Measurements from ENCODE around the gene DKC1.
A peak's percentile ranks its signal among the peaks of the same experiment; 100 is the strongest.

DKC1 gene

GRCh38 chrX:154738011-154738738 is 24.5 kb upstream of the DKC1 start:
- DNase-seq = peak; percentile 52

- DNase-seq = no peak
These were observed 22.7 kb upstream of the DKC1 start for GRCh38 chrX:154739952-154740465.

GRCh38 chrX:154742613-154743012 is 20.1 kb upstream of the DKC1 start:
- DNase-seq = no peak

GRCh38 chrX:154748712-154749339 is 13.8 kb upstream of the DKC1 start:
- peak; percentile 58 for DNase-seq

- no peak for DNase-seq
These were observed 12.8 kb upstream of the DKC1 start for GRCh38 chrX:154749856-154750255.

- DNase-seq = peak; percentile 63
These were observed 12.1 kb upstream of the DKC1 start, which contains the start of gene GAB3 for GRCh38 chrX:154750301-154751202. TSS of gene GAB3 (minus strand) at chrX:154751077. CDS start at chrX:154751025, 52 bp downstream.

GRCh38 chrX:154751203-154751668 is 11.4 kb upstream of the DKC1 start:
- DNase-seq = peak; percentile 57

- no peak for DNase-seq
These were observed 10.9 kb upstream of the DKC1 start for GRCh38 chrX:154751669-154752271.

GRCh38 chrX:154758696-154759095 is 4.0 kb upstream of the DKC1 start:
- DNase-seq = no peak

GRCh38 chrX:154761977-154762536 is 607 bp upstream of the DKC1 start:
- DNase-seq = peak; percentile 43

- DNase-seq = no peak
These were observed 12.0 kb downstream of the DKC1 start for GRCh38 chrX:154774622-154775021.

- DNase-seq = no peak
These were observed 13.0 kb downstream of the DKC1 start for GRCh38 chrX:154775419-154776349.

GRCh38 chrX:154776753-154777152 is 14.1 kb downstream of the DKC1 start:
- no peak for DNase-seq

- no peak for DNase-seq
These were observed 16.6 kb downstream of the DKC1 start for GRCh38 chrX:154779261-154779660.

GRCh38 chrX:154780968-154781367 is 18.3 kb downstream of the DKC1 start:
- DNase-seq = no peak

- DNase-seq = no peak
These were observed 21.7 kb downstream of the DKC1 start for GRCh38 chrX:154784149-154784995.

GRCh38 chrX:154785716-154786115 is 23.1 kb downstream of the DKC1 start:
- no peak for DNase-seq

- no peak for DNase-seq
These were observed 28.8 kb downstream of the DKC1 start for GRCh38 chrX:154791467-154791866.

GRCh38 chrX:154791939-154792338 is 29.3 kb downstream of the DKC1 start:
- no peak for DNase-seq

Data from CD4-positive, alpha-beta T cell treated with Interleukin-17A for 4 hours (primary cell).